ENCODE data around the gene GMPR.

The GMPR gene

GRCh38 chr6:16306334-16306733, 67.9 kb downstream of the GMPR start:
- DNase-seq = no peak

GRCh38 chr6:16311763-16312162, 73.4 kb downstream of the GMPR start:
- no peak for DNase-seq

- DNase-seq = no peak
These were observed 75.3 kb downstream of the GMPR start for GRCh38 chr6:16313732-16314131.

- DNase-seq = no peak
These were observed 75.9 kb downstream of the GMPR start for GRCh38 chr6:16314296-16314695.

- no peak for DNase-seq
These were observed 78.4 kb downstream of the GMPR start for GRCh38 chr6:16316741-16317251.

- DNase-seq = no peak
These were observed 80.2 kb downstream of the GMPR start for GRCh38 chr6:16318538-16318937.

- no peak for DNase-seq
These were observed 80.8 kb downstream of the GMPR start for GRCh38 chr6:16318953-16319720.

- peak; percentile 59 for DNase-seq
These were observed 81.6 kb downstream of the GMPR start for GRCh38 chr6:16319813-16320532.

GRCh38 chr6:16320533-16321340, 82.3 kb downstream of the GMPR start:
- DNase-seq = no peak

- DNase-seq = no peak
These were observed 82.9 kb downstream of the GMPR start for GRCh38 chr6:16321341-16321710.

GRCh38 chr6:16321826-16322225, 83.4 kb downstream of the GMPR start:
- no peak for DNase-seq

GRCh38 chr6:16322666-16323312, 84.4 kb downstream of the GMPR start:
- DNase-seq = peak; percentile 40

GRCh38 chr6:16324184-16324583, 85.8 kb downstream of the GMPR start:
- DNase-seq = no peak

- DNase-seq = no peak
These were observed 86.3 kb downstream of the GMPR start for GRCh38 chr6:16324606-16325225.

GRCh38 chr6:16326531-16326930, 88.1 kb downstream of the GMPR start:
- DNase-seq = no peak

- no peak for DNase-seq
These were observed 88.8 kb downstream of the GMPR start for GRCh38 chr6:16326971-16327776.

GRCh38 chr6:16327777-16328325, 89.5 kb downstream of the GMPR start:
- no peak for DNase-seq

- DNase-seq = no peak
These were observed 90.8 kb downstream of the GMPR start for GRCh38 chr6:16329233-16329632.

GRCh38 chr6:16331384-16332174, 93.2 kb downstream of the GMPR start:
- no peak for DNase-seq

- no peak for DNase-seq
These were observed 93.8 kb downstream of the GMPR start for GRCh38 chr6:16332175-16332542.

Data from SIG-M5 (cell line).